Astrocyte (in vitro differentiated cells and primary cell): ENCODE measurements around the gene G6PC1. TPM values are rescaled to one million over a fixed set of nuclear protein-coding genes. Genes with fewer than 3 reads are reported as not detected.
A peak's percentile ranks its signal among the peaks of the same experiment; 100 is the strongest.

Source experiments
- DNase-seq: peaks from one replicate; pipeline ENCODE4 v3.0.0-alpha.2; 2010; ENCODE audit warnings: low read depth
- FAIRE-seq: peaks from 2 replicates; lab custom pipeline; 2011; peaks lifted over from hg19 to GRCh38; lab: Jason Lieb, UNC
- H2AFZ ChIP-seq: 2 replicates; pipeline ENCODE4 v1.6.0; 2012; ENCODE audit warnings: low read depth, low read length, inconsistent platforms
- H3K27ac ChIP-seq: 2 replicates; pipeline ENCODE4 v1.5.1; 2011; ENCODE audit warnings: low read depth, low read length, inconsistent platforms
- H3K27me3 ChIP-seq: 2 replicates; pipeline ENCODE4 v1.6.0; 2011; ENCODE audit warnings: low read length, inconsistent platforms; ENCODE audit not compliant: insufficient read depth
- H3K36me3 ChIP-seq: 2 replicates; pipeline ENCODE4 v1.5.1; 2011; ENCODE audit warnings: low read length, inconsistent platforms; ENCODE audit not compliant: insufficient read depth
- H3K4me1 ChIP-seq: 2 replicates; pipeline ENCODE4 v1.5.1; 2011; ENCODE audit warnings: low read length, inconsistent platforms; ENCODE audit not compliant: insufficient read depth
- H3K4me2 ChIP-seq: 2 replicates; pipeline ENCODE4 v1.6.0; 2012; ENCODE audit warnings: low read length, inconsistent platforms
- H3K4me3 ChIP-seq: 2 replicates; pipeline ENCODE4 v1.5.1; 2011; ENCODE audit warnings: low read depth, mild to moderate bottlenecking, low read length, inconsistent platforms; ENCODE audit not compliant: insufficient read depth
- H3K79me2 ChIP-seq: 2 replicates; pipeline ENCODE4 v1.6.0; 2012; ENCODE audit warnings: mild to moderate bottlenecking, low read length, inconsistent platforms; ENCODE audit not compliant: insufficient read depth
- H3K9ac ChIP-seq: 2 replicates; pipeline ENCODE4 v1.6.0; 2012; ENCODE audit warnings: mild to moderate bottlenecking, low read length, inconsistent platforms
- H3K9me3 ChIP-seq: 2 replicates; pipeline ENCODE4 v1.5.1; 2012; ENCODE audit warnings: low read depth, mild to moderate bottlenecking, low read length, inconsistent platforms; ENCODE audit not compliant: insufficient read depth
- H4K20me1 ChIP-seq: 2 replicates; pipeline ENCODE4 v1.6.0; 2012; ENCODE audit warnings: low read length, inconsistent platforms; ENCODE audit not compliant: insufficient read depth
- H3K27ac Mint-ChIP-seq: one replicate; pipeline ENCODE4 v1.8.0; 2021; ENCODE audit warnings: mild to moderate bottlenecking, mixed read lengths; ENCODE audit not compliant: unreplicated experiment
- H3K27me3 Mint-ChIP-seq: one replicate; pipeline ENCODE4 v1.8.0; 2021; ENCODE audit warnings: low read depth, mixed read lengths; ENCODE audit not compliant: unreplicated experiment
- H3K36me3 Mint-ChIP-seq: one replicate; pipeline ENCODE4 v1.8.0; 2021; ENCODE audit warnings: low read depth, mixed read lengths; ENCODE audit not compliant: unreplicated experiment
- H3K4me1 Mint-ChIP-seq: one replicate; pipeline ENCODE4 v1.8.0; 2021; ENCODE audit warnings: low read depth, mixed read lengths; ENCODE audit not compliant: unreplicated experiment
- H3K4me3 Mint-ChIP-seq: one replicate; pipeline ENCODE4 v1.8.0; 2021; ENCODE audit warnings: mild to moderate bottlenecking, moderate library complexity, mixed read lengths; ENCODE audit not compliant: unreplicated experiment
- H3K9me3 Mint-ChIP-seq: one replicate; pipeline ENCODE4 v1.8.0; 2021; ENCODE audit warnings: mild to moderate bottlenecking, mixed read lengths; ENCODE audit not compliant: unreplicated experiment
- EZH2 ChIP-seq: IDR thresholded peaks from 2 replicates; pipeline ENCODE4 v1.6.1; 2012; ENCODE audit warnings: mild to moderate bottlenecking, low read length, inconsistent platforms; ENCODE audit not compliant: insufficient read depth
- total RNA-seq: library from RNA; stranded (reverse); gene quantifications from 2 replicates; pipeline ENCODE4 v1.2.1, GENCODE V29; 2021
- TF ChIP-seq, protein P1 (sequence below): IDR thresholded peaks from 2 replicates; pipeline ENCODE4 v1.5.1; 2011; ENCODE audit warnings: low read depth, mild to moderate bottlenecking, inconsistent platforms, low read length, moderate library complexity; ENCODE audit not compliant: insufficient read depth

Gene G6PC1
- total RNA-seq, 1 donor from 2014 or later, result not detected

- H3K27me3 Mint-ChIP-seq, result peaks cover 9% of the 10 kb centered on the region
- H3K9ac ChIP-seq, result no peak overlapping the region
Measured at GRCh38 chr17:42929497-42929844, 28.9 kb downstream of the G6PC1 start.

GRCh38 chr17:42937712-42938596 is 37.4 kb downstream of the G6PC1 start:
- no peaks in the 10 kb centered on the region for H3K9me3 ChIP-seq
- Mint-ChIP-seq H3K36me3 (peaks cover 2% of the 10 kb centered on the region), H3K27ac (no peak overlapping the region), H3K27me3 (peaks cover 17% of the 10 kb centered on the region), H3K9me3 (no peaks in the 10 kb centered on the region), H3K4me3 (no peak overlapping the region), H3K4me1 (no peaks in the 10 kb centered on the region)
- no peak overlapping the region for H3K9ac ChIP-seq
- H3K27ac ChIP-seq, result no peak overlapping the region
- FAIRE-seq (no peak), DNase-seq (peak; percentile 31)
- H3K4me2 ChIP-seq, result no peak overlapping the region
- H3K36me3 ChIP-seq, result no peaks in the 10 kb centered on the region
- H3K4me1 ChIP-seq, result no peaks in the 10 kb centered on the region
- H2AFZ ChIP-seq, result no peak overlapping the region
- H3K4me3 ChIP-seq, result no peak overlapping the region
- TF ChIP-seq, protein P1, sequence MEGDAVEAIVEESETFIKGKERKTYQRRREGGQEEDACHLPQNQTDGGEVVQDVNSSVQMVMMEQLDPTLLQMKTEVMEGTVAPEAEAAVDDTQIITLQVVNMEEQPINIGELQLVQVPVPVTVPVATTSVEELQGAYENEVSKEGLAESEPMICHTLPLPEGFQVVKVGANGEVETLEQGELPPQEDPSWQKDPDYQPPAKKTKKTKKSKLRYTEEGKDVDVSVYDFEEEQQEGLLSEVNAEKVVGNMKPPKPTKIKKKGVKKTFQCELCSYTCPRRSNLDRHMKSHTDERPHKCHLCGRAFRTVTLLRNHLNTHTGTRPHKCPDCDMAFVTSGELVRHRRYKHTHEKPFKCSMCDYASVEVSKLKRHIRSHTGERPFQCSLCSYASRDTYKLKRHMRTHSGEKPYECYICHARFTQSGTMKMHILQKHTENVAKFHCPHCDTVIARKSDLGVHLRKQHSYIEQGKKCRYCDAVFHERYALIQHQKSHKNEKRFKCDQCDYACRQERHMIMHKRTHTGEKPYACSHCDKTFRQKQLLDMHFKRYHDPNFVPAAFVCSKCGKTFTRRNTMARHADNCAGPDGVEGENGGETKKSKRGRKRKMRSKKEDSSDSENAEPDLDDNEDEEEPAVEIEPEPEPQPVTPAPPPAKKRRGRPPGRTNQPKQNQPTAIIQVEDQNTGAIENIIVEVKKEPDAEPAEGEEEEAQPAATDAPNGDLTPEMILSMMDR, result peak; percentile 70
- TF ChIP-seq EZH2, result no peak
- no peaks in the 10 kb centered on the region for H3K79me2 ChIP-seq
- no peaks in the 10 kb centered on the region for H4K20me1 ChIP-seq
- H3K27me3 ChIP-seq, result peaks cover 10% of the 10 kb centered on the region

More at GRCh38 chr17:42929497-42929844, 28.9 kb downstream of the G6PC1 start:
- no peak for TF ChIP-seq EZH2
- TF ChIP-seq, protein P1, result no peak
- peaks cover 2% of the 10 kb centered on the region for H3K36me3 Mint-ChIP-seq
- H3K4me1 Mint-ChIP-seq, result peaks cover 7% of the 10 kb centered on the region
- H3K27ac Mint-ChIP-seq, result no peak overlapping the region
- Histone ChIP-seq H3K27ac (no peak overlapping the region), H3K9me3 (no peaks in the 10 kb centered on the region), H3K79me2 (no peaks in the 10 kb centered on the region), H3K4me3 (no peak overlapping the region), H4K20me1 (no peaks in the 10 kb centered on the region), H3K27me3 (peaks cover 6% of the 10 kb centered on the region), H3K36me3 (no peaks in the 10 kb centered on the region), H2AFZ (no peak overlapping the region), H3K4me1 (peaks cover 9% of the 10 kb centered on the region), H3K4me2 (no peak overlapping the region)
- H3K9me3 Mint-ChIP-seq, result no peaks in the 10 kb centered on the region
- no peak overlapping the region for H3K4me3 Mint-ChIP-seq
- DNase-seq (no peak), FAIRE-seq (no peak)

DNA sequence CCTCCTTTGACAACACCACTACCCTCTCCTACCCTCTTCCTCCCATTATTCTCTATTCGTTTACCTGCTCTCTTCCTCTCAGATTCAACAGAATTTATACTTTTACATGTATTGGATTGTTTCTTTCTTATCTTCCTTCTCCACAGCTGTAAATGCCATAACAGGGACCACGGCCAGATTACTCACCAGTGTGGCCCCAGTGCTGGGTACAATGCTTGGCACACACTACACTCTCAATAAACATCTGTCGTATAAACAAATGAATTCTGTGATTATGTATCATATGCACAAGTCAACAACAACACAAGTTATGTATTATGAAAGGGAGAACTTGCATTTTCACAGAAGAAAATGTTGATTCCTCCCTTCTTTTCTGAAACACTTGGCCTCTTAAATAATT is 43.6 kb downstream of the G6PC1 start:
- H3K27me3 Mint-ChIP-seq, result peaks cover 6% of the 10 kb centered on the region
- peaks cover 4% of the 10 kb centered on the region for H3K27me3 ChIP-seq
- H3K9me3 Mint-ChIP-seq, result no peaks in the 10 kb centered on the region
- no peak overlapping the region for H3K27ac ChIP-seq
- no peaks in the 10 kb centered on the region for H3K36me3 Mint-ChIP-seq
- no peak overlapping the region for H2AFZ ChIP-seq
- H3K4me2 ChIP-seq, result no peak overlapping the region
- H3K9me3 ChIP-seq, result no peaks in the 10 kb centered on the region
- no peak overlapping the region for H3K9ac ChIP-seq
- no peaks in the 10 kb centered on the region for H4K20me1 ChIP-seq
- no peaks in the 10 kb centered on the region for H3K36me3 ChIP-seq
- H3K4me1 Mint-ChIP-seq, result no peaks in the 10 kb centered on the region
- H3K79me2 ChIP-seq, result no peaks in the 10 kb centered on the region
- H3K4me3 ChIP-seq, result no peak overlapping the region
- TF ChIP-seq EZH2, result no peak
- TF ChIP-seq, protein P1, result no peak
- DNase-seq, result no peak
- H3K27ac Mint-ChIP-seq, result no peak overlapping the region
- no peak overlapping the region for H3K4me3 Mint-ChIP-seq
- no peaks in the 10 kb centered on the region for H3K4me1 ChIP-seq
- no peak for FAIRE-seq
